Neural cell (in vitro differentiated cells): ENCODE results near the gene XPO4. TPM values are rescaled to one million over a fixed set of nuclear protein-coding genes. Genes with fewer than 3 reads are reported as not detected.

Experiments
- H2AFZ ChIP-seq: fragments of 200-600, 300-800 bp; sonication (generic), shearing (Covaris generic); 2 replicates; pipeline ENCODE4 v1.6.0; 2014; ENCODE audit warnings: low read depth, mild to moderate bottlenecking, antibody characterized with exemption, low read length, moderate library complexity
- H3F3A ChIP-seq: fragments of 200-600 bp; shearing (Covaris generic); 2 replicates; pipeline ENCODE4 v1.6.1; 2016; ENCODE audit warnings: mild to moderate bottlenecking, moderate library complexity, mixed read lengths, antibody characterized with exemption, low read length; ENCODE audit not compliant: insufficient read depth, poor library complexity, severe bottlenecking
- H3K27ac ChIP-seq: fragments of 200-600, 300-800 bp; sonication (generic), shearing (Covaris generic); 2 replicates; pipeline ENCODE4 v1.5.1; 2014; ENCODE audit warnings: mild to moderate bottlenecking, low read length, moderate library complexity
- H3K27me3 ChIP-seq: fragments of 300-800, 200-600 bp; sonication (generic), shearing (Covaris generic); 2 replicates; pipeline ENCODE4 v1.6.0; 2014; ENCODE audit warnings: mild to moderate bottlenecking, low read depth, low read length, moderate library complexity; ENCODE audit not compliant: insufficient read depth
- H3K36me3 ChIP-seq: fragments of 300-800, 200-600 bp; sonication (generic), shearing (Covaris generic); 2 replicates; pipeline ENCODE4 v1.5.1; 2014; ENCODE audit warnings: mild to moderate bottlenecking, antibody characterized with exemption, low read length, moderate library complexity; ENCODE audit not compliant: insufficient read depth
- H3K4me2 ChIP-seq: fragments of 300-800, 200-600 bp; sonication (generic), shearing (Covaris generic); 2 replicates; pipeline ENCODE4 v1.6.0; 2014; ENCODE audit warnings: mild to moderate bottlenecking, low read length
- H3K4me3 ChIP-seq: fragments of 300-800, 200-600 bp; sonication (generic), shearing (Covaris generic); 2 replicates; pipeline ENCODE4 v1.5.1; 2014; ENCODE audit warnings: mild to moderate bottlenecking, low read length, moderate library complexity
- H3K79me2 ChIP-seq: fragments of 200-600 bp; shearing (Covaris generic); replicated peaks from 2 replicates; pipeline ENCODE4 v1.6.0; 2014; ENCODE audit warnings: mild to moderate bottlenecking, low read length, moderate library complexity; ENCODE audit not compliant: insufficient read depth
- H3K9ac ChIP-seq: fragments of 300-800, 200-600 bp; sonication (generic), shearing (Covaris generic); 2 replicates; pipeline ENCODE4 v1.6.1; 2016; ENCODE audit warnings: mild to moderate bottlenecking, low read length, mixed read lengths
- H3K9me2 ChIP-seq: fragments of 200-600 bp; shearing (Covaris generic); 2 replicates; pipeline ENCODE4 v1.6.1; 2016; ENCODE audit warnings: mild to moderate bottlenecking, low read length, mixed read lengths; ENCODE audit not compliant: insufficient read depth
- H3K9me3 ChIP-seq: fragments of 200-600, 300-800 bp; sonication (generic), shearing (Covaris generic); 2 replicates; pipeline ENCODE4 v1.6.1; 2016; ENCODE audit warnings: mild to moderate bottlenecking, mixed run types, low read length, moderate library complexity, mixed read lengths
- H4K20me1 ChIP-seq: fragments of 200-600 bp; shearing (Covaris generic); 2 replicates; pipeline ENCODE4 v1.6.1; 2016; ENCODE audit warnings: mild to moderate bottlenecking, mixed run types; ENCODE audit not compliant: insufficient read depth
- CTCF ChIP-seq: fragments of 450-650 bp; IDR thresholded peaks from 2 replicates; pipeline ENCODE4 v1.5.1; 2014; ENCODE audit warnings: antibody characterized with exemption, mild to moderate bottlenecking, moderate library complexity; ENCODE audit not compliant: poor library complexity, severe bottlenecking
- EP300 ChIP-seq: fragments of 450-650 bp; conservative IDR thresholded peaks from 2 replicates; pipeline ENCODE4 v1.6.1; 2014; ENCODE audit warnings: antibody characterized with exemption, mild to moderate bottlenecking, moderate library complexity; ENCODE audit not compliant: poor library complexity, severe bottlenecking
- EZH2 ChIP-seq: fragments of 200-600, 300-800 bp; shearing (Covaris generic), sonication (generic); IDR thresholded peaks from 2 replicates; pipeline ENCODE4 v1.6.1; 2014; ENCODE audit warnings: antibody characterized with exemption, low read length, borderline replicate concordance, mild to moderate bottlenecking; ENCODE audit not compliant: insufficient read depth, poor library complexity, severe bottlenecking
- MXI1 ChIP-seq: fragments of 450-650 bp; conservative IDR thresholded peaks from 2 replicates; pipeline ENCODE4 v1.6.1; 2014; ENCODE audit warnings: antibody characterized with exemption, mild to moderate bottlenecking; ENCODE audit not compliant: poor library complexity, severe bottlenecking
- POLR2AphosphoS5 ChIP-seq: IDR thresholded peaks from 2 replicates; pipeline ENCODE4 v1.6.1; 2012
- RAD21 ChIP-seq: fragments of 450-650 bp; conservative IDR thresholded peaks from 2 replicates; pipeline ENCODE4 v1.6.1; 2014; ENCODE audit warnings: antibody characterized with exemption, mild to moderate bottlenecking, moderate library complexity
- REST ChIP-seq: IDR thresholded peaks from 2 replicates; pipeline ENCODE4 v1.6.1; 2012; ENCODE audit warnings: borderline replicate concordance
- SMC3 ChIP-seq: fragments of 450-650 bp; conservative IDR thresholded peaks from 2 replicates; pipeline ENCODE4 v1.6.1; 2014; ENCODE audit warnings: antibody characterized with exemption, mild to moderate bottlenecking, moderate library complexity; ENCODE audit not compliant: poor library complexity
- TAF1 ChIP-seq: IDR thresholded peaks from 2 replicates; pipeline ENCODE4 v1.6.1; 2012; ENCODE audit warnings: low read depth
- polyA plus RNA-seq: library from polyadenylated mRNA; depleted of rRNA; stranded (reverse); fragments of >200 nt; gene quantifications from 2 replicates; pipeline ENCODE4 v1.2.3, GENCODE V29; 2014

The XPO4 gene
- polyA plus RNA-seq, 1 donor from 2014 or later = 13.0 TPM

- Histone ChIP-seq H3K9ac (no peak overlapping the region), H3K4me2 (no peak overlapping the region), H3K9me3 (no peaks in the 10 kb centered on the region), H2AFZ (no peak overlapping the region), H3K4me3 (no peak overlapping the region), H3K9me2 (no peaks in the 10 kb centered on the region), H3F3A (no peaks in the 10 kb centered on the region), H3K36me3 (peaks cover 5% of the 10 kb centered on the region), H3K79me2 (no peaks in the 10 kb centered on the region), H3K27ac (no peak overlapping the region), H3K27me3 (no peaks in the 10 kb centered on the region), H4K20me1 (no peaks in the 10 kb centered on the region)
- TF ChIP-seq POLR2AphosphoS5 (no peak), TAF1 (no peak), EZH2 (no peak), EP300 (no peak), REST (no peak), RAD21 (no peak), SMC3 (no peak), MXI1 (no peak), CTCF (no peak)
Observed at GRCh38 chr13:20788312-20788711, 114.2 kb downstream of the XPO4 start.

- Histone ChIP-seq H3K4me2 (no peak overlapping the region), H3K36me3 (peaks cover 5% of the 10 kb centered on the region), H3K9ac (no peak overlapping the region), H3K27ac (no peak overlapping the region), H4K20me1 (no peaks in the 10 kb centered on the region), H3K27me3 (no peaks in the 10 kb centered on the region), H3F3A (no peaks in the 10 kb centered on the region), H3K9me3 (no peaks in the 10 kb centered on the region), H3K4me3 (no peak overlapping the region), H2AFZ (no peak overlapping the region), H3K9me2 (no peaks in the 10 kb centered on the region), H3K79me2 (no peaks in the 10 kb centered on the region)
- TF ChIP-seq POLR2AphosphoS5 (no peak), EP300 (no peak), CTCF (no peak), REST (no peak), EZH2 (no peak)
Observed at GRCh38 chr13:20787180-20787579, 115.4 kb downstream of the XPO4 start.
